IPS-18c (cell line): Measurements from ENCODE around the gene FOXO3B.
A peak's percentile ranks its signal among the peaks of the same experiment; 100 is the strongest.
"Not testable (repeated sequence)": the region's sequence is repeated elsewhere in the genome, so short reads cannot be mapped to it uniquely, and the experiment has no call there.

Experiments
- H3K4me3 ChIP-seq: 2 replicates; pipeline ENCODE4 v1.7.0; 2013; ENCODE audit warnings: low read depth, mild to moderate bottlenecking, low read length, moderate library complexity; ENCODE audit not compliant: insufficient read depth
- H3K9me3 ChIP-seq: one replicate; pipeline ENCODE4 v1.6.1; 2013; ENCODE audit warnings: mild to moderate bottlenecking, low read length, moderate library complexity; ENCODE audit not compliant: control insufficient read depth, insufficient read depth

The FOXO3B gene

GRCh38 chr17:18681767-18682571 is at the start of gene FOXO3B:
FOXO3B (minus strand) TSS chr17:18682314; CDS start chr17:18681651, 663 bp downstream.
- H3K4me3 ChIP-seq, result peak within 1 kb of the TSS; percentile 58
- not testable (repeated sequence) for H3K9me3 ChIP-seq

DNA sequence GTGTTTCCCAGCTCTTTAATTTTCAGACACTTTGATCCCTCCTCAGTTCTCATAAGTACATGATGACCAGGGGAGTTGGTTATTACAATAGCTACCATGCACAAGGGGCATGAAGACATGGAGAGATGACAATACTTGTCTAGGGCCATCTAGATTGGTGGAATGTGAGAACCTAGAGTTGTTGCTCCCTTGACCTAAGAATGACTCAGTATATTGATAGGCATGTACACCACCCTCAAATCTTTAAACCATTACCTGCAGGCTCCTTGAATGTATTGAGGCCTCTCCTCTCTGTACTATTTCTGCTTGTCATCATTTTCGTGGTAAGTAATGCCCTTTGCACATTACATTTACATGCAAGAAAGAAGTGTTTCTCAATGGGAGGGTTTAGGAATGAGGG is 41.4 kb upstream of the FOXO3B start:
- not testable (repeated sequence) for H3K4me3 ChIP-seq, H3K9me3 ChIP-seq

DNA sequence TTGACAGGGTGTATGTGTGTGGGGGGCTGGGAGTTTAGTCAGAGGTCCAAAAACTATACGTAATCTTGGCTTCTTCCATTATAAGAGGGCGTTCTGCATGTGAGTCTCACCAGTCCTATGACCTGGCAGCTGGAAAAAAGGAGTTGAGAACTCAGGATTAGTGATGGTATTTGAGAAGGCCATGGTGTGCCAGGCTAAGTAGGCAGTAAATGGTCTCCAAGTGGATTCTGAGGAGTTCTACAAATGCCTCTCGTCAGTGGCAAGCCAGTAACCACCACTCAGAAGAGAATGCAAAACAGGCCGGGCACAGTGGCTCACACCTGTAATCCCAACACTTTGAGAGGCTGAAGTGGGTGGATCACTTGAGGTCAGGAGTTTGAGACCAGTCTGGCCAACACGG is 40.5 kb upstream of the FOXO3B start:
- H3K9me3 ChIP-seq, H3K4me3 ChIP-seq: not testable (repeated sequence)

DNA sequence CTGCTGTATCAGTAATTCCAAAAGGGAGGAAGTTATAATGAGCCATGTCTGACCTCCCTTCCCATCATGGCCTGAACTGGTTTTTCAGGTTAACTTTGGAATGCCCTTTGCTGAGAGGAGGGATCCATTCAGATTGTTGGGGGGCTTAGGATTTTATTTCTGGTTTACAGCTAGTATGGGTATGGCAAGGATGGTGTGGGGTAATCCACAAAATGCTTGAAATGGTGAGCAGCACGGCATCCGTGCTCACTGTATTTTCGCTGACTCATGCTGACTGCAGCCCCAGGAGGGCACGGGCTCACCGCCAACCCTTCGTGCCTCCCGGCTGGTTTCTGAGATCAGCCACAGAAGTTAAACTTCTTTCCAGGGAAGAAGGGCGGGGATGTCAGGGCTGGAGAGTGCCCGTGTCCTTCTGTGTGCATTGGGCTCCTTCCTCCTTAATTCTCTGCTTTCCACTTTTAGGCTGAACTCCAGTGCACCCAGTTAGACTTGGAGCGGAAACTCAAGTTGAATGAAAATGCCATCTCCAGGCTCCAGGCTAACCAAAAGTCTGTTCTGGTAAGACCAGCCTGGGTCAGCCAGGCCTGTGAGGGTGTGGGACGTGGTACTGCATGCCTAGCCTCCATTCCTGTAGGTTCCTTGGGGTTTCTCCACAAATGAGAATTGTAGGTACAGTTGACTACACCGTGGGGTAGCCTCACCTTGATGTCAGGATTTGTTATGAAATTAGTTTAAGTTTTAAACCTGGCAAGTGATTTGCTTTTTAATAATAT is 39.8 kb upstream of the FOXO3B start:
- not testable (repeated sequence) for H3K4me3 ChIP-seq, H3K9me3 ChIP-seq

DNA sequence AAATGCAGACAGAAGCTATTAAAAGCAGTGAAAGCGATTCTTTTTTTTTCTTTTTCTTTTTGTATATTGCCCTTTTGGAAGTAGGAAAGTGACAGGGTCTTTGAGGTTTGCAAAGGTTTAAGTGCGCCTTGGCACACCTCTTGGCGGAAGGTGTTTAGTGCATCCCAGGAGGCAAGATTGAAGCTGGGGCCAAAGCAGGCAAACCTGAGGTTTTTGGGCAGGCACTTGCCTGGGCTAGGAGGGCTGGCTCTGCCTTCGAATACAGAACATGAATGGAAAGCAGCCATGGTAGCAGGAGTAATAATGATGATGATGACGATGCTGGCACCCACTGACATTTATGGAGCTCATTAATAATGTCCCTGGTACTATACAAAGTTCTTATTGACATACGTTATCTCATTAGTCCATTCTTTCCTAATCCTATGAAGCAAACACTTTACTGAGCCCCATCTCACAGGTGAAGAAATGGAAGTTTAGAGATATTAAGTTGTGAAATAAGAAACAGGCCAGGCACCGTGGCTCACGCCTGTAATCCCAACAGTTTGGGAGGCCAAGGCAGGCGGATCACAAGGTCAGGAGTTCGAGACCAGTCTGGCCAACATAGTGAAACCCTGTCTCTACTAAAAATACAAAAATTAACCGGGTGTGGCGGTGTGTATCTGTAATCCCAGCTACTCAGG is 37.5 kb upstream of the FOXO3B start:
- H3K4me3 ChIP-seq, result not testable (repeated sequence)

DNA sequence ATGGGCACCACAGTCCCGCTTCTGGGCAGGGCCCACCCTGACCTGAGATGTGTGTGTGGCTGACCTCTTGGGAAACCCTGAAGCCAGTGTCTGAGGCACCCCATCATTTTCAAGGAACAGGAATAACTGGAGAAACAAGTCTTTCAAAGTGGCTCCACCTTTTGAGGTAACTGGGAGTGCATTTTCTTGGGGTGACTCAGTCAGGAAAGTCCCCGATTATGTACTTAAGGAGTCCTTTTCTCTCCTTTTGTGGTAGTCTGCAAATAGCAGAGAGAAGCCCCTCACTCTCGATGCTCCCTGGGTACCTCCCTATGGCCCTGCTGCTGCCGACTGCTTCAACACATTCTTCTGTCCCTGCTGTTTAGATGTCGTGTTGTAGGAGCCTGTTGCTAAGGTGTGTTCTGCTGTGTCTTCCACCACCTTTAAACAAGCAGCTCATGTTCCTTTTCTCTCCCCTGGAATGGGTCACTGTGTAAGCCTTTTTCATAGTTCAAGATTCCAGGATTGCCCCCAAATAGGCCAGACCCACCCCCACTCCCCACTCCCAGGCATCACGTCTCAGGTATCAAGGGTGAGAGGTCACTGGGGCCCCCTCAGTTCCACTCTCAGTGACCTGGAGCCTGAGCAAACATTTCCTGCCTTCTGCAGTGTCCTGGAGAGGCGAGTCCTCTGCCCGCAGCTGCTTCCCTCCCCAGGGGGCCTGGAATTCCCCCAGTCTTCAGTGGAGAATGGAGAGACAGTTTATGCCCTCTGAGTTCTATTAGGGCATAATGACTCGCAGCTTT is 36.7 kb upstream of the FOXO3B start:
- H3K9me3 ChIP-seq, H3K4me3 ChIP-seq: not testable (repeated sequence)

More for the DNA sequence above, 37.5 kb upstream of the FOXO3B start:
- not testable (repeated sequence) for H3K9me3 ChIP-seq

GRCh38 chr17:18712354-18712999 is 30.4 kb upstream of the FOXO3B start:
- not testable (repeated sequence) for H3K4me3 ChIP-seq, H3K9me3 ChIP-seq

DNA sequence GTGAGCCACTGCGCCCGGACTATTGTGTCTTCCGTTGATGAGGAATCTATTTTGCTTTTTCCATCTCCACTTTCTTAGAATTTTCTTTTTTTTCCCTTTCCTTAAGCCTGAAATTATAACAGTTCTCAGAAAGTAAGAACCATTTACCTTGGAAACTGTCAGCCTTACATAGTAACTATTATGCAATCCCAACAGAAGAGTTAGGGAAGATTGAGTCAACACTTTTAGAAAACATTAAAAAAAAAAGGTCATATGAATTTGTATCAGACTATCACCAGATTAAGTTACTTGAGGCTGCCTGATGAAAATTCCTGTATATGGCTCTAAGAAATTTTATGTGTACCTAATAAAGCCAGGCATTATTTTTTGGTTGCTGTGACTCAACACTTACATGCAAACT is 26.1 kb upstream of the FOXO3B start:
- H3K9me3 ChIP-seq, H3K4me3 ChIP-seq: not testable (repeated sequence)

DNA sequence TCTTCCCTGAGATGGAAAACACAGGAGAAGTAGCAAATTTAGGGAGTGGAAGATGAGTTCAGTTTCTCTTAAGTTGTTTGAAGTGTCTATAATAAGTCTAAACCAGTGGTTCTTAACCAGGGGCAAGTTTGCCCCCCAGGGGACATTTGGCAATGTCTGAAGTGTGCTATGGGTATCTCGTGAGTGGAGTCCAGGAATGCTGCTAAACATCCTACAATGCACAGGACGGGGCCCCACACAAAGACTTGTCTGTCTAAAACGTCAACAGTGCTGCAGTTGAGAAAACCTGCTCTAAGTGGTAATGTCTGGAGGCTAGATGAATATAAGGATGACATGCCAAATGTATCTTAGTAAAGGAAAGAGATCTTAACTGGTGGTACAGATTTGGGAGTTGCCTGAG is 23.8 kb upstream of the FOXO3B start:
- H3K9me3 ChIP-seq, H3K4me3 ChIP-seq: not testable (repeated sequence)

DNA sequence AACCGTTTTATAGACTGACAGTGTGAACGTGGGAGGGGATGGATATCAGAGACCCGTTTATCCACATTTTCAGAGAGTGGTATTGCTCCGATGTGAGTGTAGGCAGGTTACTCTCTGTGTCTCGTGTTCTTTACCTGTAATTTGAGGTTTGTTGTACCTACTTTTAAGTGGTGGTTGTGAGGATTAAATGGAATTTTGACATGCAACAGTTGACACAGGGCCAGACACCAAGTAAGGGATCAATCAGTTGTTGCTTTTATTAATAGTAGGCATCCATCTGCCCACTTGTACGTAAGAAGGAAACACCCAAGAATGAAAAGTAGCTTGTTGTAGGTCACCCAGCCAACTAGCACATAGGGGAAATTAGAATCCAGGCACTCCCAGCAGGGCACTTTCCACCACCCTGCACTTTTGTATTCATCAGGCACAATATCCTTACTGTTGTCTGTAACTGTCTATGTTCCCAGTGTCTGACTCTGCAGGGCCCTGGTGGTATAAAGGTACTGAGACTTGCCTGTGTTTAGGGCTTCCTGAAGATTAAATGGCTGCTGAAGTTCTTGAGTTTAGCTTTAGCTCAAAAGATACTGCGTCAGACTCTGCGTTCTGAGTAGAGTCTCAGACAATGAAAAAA is 16.5 kb upstream of the FOXO3B start:
- peak overlapping the region; percentile 69 for H3K4me3 ChIP-seq
- H3K9me3 ChIP-seq, result not testable (repeated sequence)

DNA sequence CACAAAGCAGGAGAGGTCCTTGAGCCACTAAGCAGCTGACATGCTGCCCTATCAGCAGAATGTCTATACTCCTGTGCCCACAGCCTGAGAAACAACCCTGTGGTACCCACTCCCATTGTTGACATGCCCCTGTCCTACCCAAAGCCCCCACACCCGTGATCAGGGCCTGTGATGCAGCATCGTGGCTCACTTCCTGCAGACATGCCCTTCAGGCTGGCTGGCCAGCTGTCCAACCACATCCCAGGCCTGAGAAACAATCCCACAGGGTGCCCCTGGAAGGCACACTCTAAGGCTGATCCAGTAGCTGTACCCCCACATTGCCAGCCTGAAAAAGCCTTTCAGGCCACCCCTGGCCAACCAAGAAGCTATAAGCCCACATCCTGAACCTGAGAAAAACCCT is 13.0 kb upstream of the FOXO3B start:
- H3K9me3 ChIP-seq, H3K4me3 ChIP-seq: not testable (repeated sequence)

DNA sequence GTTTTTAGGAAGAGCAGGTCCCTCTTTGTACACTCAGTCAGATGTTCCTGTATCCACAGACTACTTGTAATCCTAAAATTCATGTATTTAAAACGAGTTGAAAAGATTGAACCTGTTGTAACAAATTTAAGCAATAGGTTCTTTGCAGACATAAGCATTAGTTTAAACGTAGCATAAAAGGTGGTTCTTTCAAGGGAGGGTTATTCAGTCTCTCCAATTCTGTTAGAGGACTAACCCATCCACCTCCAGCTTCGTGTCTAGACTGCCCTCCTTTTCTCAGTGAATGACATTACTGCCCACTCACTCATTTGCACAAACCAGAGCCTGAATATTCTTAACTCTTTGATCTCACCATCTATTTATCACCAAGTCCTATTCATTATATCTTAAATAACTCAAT is 554 bp upstream of the FOXO3B start:
- not testable (repeated sequence) for H3K9me3 ChIP-seq, H3K4me3 ChIP-seq

DNA sequence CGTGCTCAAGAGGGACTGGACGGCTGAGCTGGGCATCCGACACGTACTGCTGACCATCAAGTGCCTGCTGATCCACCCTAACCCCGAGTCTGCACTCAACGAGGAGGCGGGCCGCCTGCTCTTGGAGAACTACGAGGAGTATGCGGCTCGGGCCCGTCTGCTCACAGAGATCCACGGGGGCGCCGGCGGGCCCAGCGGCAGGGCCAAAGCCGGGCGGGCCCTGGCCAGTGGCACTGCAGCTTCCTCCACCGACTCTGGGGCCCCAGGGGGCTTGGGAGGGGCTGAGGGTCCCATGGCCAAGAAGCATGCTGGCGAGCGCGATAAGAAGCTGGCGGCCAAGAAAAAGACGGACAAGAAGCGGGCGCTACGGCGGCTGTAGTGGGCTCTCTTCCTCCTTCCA is 4.7 kb downstream of the FOXO3B start:
- not testable (repeated sequence) for H3K9me3 ChIP-seq, H3K4me3 ChIP-seq

- H3K9me3 ChIP-seq, H3K4me3 ChIP-seq: not testable (repeated sequence)
Observed at GRCh38 chr17:18676928-18677327, 5.2 kb downstream of the FOXO3B start.

DNA sequence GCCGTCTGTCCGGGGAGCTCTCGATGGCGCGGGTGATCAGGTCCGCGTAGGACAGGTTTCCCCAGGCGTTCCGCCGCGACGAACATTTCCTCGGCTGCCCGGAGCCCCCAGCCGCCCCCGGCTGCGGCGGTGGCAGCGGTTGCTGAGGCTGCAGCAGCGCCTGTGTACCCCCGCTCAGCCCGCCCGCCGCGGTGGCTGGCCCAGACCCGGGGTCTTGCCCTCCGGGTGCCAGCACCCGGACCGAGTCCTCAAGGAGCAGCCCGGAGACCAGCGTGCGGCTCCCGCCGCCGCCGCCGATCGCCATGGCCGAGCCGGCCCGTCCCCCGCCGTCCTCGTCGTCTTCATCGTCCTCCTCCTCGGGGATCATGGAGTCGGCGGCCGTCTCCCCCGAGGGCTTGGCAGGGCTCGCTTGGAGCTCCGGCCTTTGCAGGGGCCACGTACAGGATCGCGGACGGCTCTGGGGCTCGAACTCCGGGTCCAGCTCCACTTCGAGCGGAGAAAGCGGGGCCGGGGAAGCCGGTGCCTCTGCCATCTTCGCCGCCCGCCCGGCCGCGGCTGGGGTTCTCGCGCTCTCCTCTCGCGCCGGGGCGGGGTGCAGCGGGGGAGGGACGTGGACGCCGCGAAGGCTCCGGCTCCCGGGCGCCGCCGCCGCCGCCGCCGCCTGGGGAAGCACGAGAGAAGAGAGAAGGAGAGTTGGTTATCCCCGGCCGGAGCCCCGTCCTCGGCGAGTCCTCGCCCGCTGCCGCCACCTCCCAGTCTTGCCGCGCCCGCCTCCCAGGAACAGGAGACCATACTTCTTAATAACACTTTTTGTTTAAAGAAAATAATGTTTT is 9.5 kb downstream of the FOXO3B start:
- not testable (repeated sequence) for H3K9me3 ChIP-seq, H3K4me3 ChIP-seq

GRCh38 chr17:18668625-18669024 is 13.5 kb downstream of the FOXO3B start:
- not testable (repeated sequence) for H3K4me3 ChIP-seq, H3K9me3 ChIP-seq
